ENCODE data around the gene ORAI2. TPM values are rescaled to one million over a fixed set of nuclear protein-coding genes. Genes with fewer than 3 reads are reported as not detected.

Gene ORAI2
- total and polyA plus RNA-seq, 2 experiments from 2014 or later = 20.4 to 25.5 TPM

DNA sequence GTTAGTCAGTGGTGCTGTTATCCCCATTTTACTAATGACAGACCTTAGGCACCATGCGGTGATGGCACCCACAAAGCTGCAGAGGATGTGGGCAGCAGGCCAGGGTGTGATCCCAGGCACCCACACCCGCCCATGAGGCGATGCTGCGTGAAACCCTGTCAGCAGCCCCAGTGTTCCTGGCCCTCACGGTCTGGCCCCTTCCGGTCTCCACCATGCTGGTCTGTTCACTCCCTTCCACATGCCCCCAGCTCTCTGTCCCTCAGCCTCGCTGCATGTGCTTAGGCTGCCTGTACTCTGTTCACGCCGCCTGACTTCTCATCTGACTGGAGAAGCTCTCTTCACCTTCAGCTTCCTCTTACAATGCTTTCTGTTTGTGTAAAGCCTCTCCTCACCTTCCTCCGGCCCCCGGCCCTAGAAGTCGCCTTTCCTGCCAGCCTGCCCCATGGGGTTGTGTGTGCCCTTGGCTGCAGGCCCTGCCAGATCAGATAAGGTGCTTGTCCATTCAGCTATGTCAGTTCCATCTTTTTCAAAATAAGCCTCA lies 17.6 kb upstream of the ORAI2 start:
- no peak for TF ChIP-seq CTCF (IDR thresholded peaks at IDR 0.05; ENCODE audit: low read depth, low read length)
- Histone ChIP-seq H3K27ac (no peak overlapping the region), H3K4me1 (ENCODE audit: low read depth) (no peaks in the 10 kb centered on the region), H3K27me3 (no peaks in the 10 kb centered on the region), H3K36me3 (peaks cover 32% of the 10 kb centered on the region), H3K9me3 (ENCODE audit: low read depth) (no peaks in the 10 kb centered on the region), H3K4me3 (no peak overlapping the region)
- DNase-seq (ENCODE audit: low read depth in 1 of 2, low spot score in 1 of 2) = no peak

DNA sequence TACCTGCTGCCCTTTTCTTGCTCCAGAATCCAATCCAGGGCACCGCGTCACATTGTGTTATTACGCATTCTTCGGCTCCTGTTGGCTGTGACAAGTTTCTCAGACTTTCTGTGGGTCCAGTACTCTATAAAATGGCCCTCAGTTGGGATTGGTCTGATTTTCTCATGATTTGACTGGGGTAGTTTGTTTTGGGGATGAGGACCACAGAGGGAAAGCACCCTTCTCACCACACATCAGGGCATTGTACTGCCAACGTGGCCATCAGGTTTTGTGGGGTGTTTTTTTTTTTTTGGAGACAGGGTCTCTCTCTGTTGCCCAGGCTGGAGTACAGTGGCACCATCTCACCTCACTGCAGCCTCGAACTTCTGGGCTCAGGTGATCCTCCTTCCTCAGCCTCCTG lies 17.0 kb upstream of the ORAI2 start:
- Histone ChIP-seq H3K4me1 (ENCODE audit: low read depth) (no peaks in the 10 kb centered on the region), H3K27ac (no peak overlapping the region), H3K36me3 (peaks cover 25% of the 10 kb centered on the region), H3K4me3 (no peak overlapping the region), H3K9me3 (ENCODE audit: low read depth) (no peaks in the 10 kb centered on the region), H3K27me3 (no peaks in the 10 kb centered on the region)
- TF ChIP-seq CTCF (IDR thresholded peaks at IDR 0.05; ENCODE audit: low read depth, low read length) = no peak
- no peak for DNase-seq (ENCODE audit: low read depth in 1 of 2, low spot score in 1 of 2)

DNA sequence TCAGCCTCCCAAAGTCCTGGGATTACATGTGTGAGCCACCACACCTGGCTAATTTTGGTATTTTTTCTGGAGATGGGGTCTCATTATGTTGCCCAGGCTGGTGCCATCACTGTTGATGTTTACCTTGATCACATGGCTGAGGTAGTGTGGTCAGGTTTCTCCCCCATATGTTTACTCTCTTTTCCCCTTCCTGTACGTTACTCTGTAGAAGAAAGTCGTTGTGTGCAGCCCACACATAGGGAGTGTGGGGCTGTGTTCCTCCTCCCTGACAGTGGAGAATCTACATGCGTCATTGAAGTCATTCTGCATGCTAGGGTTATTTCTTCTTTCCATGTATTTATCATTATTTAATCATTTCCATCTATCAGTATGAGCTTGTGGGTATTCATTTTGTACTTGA lies 16.3 kb upstream of the ORAI2 start:
- no peak overlapping the region for H3K27ac ChIP-seq
- peaks cover 20% of the 10 kb centered on the region for H3K36me3 ChIP-seq
- no peaks in the 10 kb centered on the region for H3K27me3 ChIP-seq
- no peak for TF ChIP-seq CTCF (IDR thresholded peaks at IDR 0.05; ENCODE audit: low read depth, low read length)
- DNase-seq (ENCODE audit: low read depth in 1 of 2, low spot score in 1 of 2) = no peak
- no peaks in the 10 kb centered on the region for H3K9me3 ChIP-seq (ENCODE audit: low read depth)
- H3K4me3 ChIP-seq = no peak overlapping the region
- no peaks in the 10 kb centered on the region for H3K4me1 ChIP-seq (ENCODE audit: low read depth)

DNA sequence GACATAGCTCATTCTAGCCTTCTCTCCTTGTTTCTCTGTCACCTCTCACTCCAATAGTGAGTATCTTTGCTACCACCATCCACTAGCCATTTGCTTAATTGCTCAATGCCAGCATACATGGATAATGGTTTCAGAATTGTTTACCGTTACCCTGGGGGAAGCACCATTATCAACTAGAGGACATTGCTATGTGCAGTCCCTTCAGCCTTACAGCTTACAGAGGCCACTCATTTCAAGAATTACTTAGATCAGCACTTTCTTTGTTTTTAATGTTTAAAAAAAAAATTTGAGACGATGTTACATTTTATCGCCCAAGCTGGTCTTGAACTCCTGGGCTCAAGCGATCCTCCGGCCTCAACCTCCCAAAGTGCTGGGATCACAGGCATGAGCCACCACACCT lies 14.8 kb upstream of the ORAI2 start:
- DNase-seq (ENCODE audit: low read depth in 1 of 2, low spot score in 1 of 2) = no peak
- no peak overlapping the region for H3K4me3 ChIP-seq
- no peak overlapping the region for H3K27ac ChIP-seq
- peaks cover 21% of the 10 kb centered on the region for H3K36me3 ChIP-seq
- H3K9me3 ChIP-seq (ENCODE audit: low read depth) = no peaks in the 10 kb centered on the region
- no peak for TF ChIP-seq CTCF (IDR thresholded peaks at IDR 0.05; ENCODE audit: low read depth, low read length)
- H3K27me3 ChIP-seq = no peaks in the 10 kb centered on the region
- H3K4me1 ChIP-seq (ENCODE audit: low read depth) = no peaks in the 10 kb centered on the region

- no peaks in the 10 kb centered on the region for H3K9me3 ChIP-seq (ENCODE audit: low read depth)
- H3K4me3 ChIP-seq = no peak overlapping the region
- DNase-seq (ENCODE audit: low read depth in 1 of 2, low spot score in 1 of 2) = no peak
- peaks cover 22% of the 10 kb centered on the region for H3K36me3 ChIP-seq
- H3K27me3 ChIP-seq = no peaks in the 10 kb centered on the region
- H3K4me1 ChIP-seq (ENCODE audit: low read depth) = no peaks in the 10 kb centered on the region
- TF ChIP-seq CTCF (IDR thresholded peaks at IDR 0.05; ENCODE audit: low read depth, low read length) = no peak
- H3K27ac ChIP-seq = no peak overlapping the region
These were observed 11.6 kb upstream of the ORAI2 start for GRCh38 chr7:102421706-102422240.
